GM21360 (cell line): ENCODE measurements around the gene TAPBP.
"Not testable (repeated sequence)": the region's sequence is repeated elsewhere in the genome, so short reads cannot be mapped to it uniquely, and the experiment has no call there.

Source experiments
- ATAC-seq: cut with Tn5 transposase; IDR thresholded peaks from one replicate; pipeline ENCODE4 v1.9.1; 2021; ENCODE audit warnings: mild to moderate bottlenecking, moderate library complexity; ENCODE audit not compliant: unreplicated experiment

The TAPBP gene

DNA sequence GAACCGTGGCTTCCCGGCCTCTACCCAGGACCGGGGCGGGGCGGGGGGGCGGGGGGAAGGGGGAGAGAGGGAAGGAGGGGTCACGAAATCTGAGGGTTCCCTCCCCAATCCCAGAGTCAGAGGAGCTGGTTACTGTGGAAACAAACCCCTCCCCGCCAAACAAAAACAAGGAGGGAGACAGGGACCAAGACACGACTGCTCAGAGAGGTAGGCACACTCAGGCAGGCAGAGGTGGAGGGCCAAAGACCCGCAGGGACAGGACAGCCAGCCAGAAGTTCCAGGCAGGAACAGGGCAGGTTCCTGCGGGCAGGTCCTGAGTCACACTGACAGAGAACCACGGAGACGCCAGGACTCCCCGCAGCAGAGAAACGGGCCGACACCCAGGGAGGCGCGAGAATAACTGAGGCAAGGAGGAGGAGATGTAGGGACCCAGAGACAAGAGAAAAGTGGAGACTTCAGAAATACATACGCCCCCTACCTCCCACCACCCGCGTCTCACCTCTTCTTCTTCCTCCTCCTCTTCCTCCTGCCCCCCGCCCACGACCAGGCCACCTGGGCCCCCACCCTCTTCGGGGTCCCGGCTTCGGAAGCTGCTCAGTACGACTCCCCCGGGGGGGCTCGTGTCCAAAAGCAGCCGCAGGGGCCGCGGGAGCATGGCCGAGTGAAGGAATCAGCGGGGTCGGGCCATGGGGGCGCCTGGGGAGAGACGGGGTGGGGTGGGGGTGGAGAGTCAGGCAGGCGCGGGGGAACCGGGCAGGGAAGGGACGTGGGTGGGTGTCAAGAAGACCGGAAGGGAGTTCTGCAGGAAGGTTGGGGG is 15.7 kb downstream of the TAPBP start:
- ATAC-seq = no peak

DNA sequence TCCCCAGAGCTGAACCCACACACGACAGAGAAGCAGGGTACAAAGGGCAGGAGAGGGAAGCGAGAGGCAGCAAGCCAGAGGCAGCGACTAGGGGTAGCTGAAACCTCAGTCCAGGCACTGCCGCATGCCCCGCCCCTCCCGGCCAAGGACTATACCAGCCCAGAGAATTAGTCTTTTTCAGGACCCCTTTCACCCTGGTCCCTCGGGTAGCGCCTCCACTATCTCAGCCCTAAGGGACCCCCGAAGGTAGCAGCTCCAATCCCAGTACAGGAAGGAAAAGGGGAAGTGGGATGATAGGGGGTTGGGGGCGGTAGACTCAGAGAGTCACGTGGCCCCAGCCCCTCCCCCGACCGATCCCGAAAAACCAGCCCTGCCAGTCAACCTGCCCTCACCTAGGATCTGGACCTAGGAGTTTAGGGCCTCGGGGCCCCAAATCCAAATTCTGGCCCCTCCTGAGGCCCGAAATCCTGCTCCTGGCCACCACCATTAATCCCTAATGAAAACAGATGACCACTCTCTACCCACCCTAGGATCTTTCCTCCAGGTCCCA is 16.4 kb downstream of the TAPBP start:
- ATAC-seq = no peak

DNA sequence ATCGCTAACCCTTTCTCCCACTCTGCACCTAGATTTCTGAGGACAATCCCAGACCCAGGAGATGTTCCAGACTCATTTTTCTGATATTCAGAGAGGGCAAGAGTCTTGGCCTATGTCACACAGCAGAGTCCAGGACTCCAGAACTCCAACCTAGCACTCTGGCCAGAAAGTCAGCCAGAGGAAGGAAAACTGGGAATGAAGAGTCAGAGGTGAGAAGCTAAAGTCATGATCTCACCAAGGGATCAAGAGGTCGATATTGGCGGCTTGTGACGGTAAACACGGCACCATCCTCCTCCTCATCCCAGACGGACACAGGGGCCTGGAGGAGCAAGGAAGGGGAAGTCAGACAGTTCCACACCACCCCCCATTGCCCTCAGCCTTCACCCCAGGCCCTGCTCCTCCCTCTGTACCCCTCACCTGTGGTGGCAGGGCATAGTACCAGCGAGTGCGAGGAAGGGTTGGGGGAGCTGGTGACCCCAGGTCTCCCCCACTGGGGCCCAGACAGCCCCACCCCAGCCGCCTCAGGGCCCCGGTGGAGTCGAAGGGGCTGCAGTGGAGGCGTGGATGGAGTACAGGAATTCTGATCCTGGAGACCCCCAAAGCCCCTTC is 17.0 kb downstream of the TAPBP start:
- ATAC-seq = no peak

DNA sequence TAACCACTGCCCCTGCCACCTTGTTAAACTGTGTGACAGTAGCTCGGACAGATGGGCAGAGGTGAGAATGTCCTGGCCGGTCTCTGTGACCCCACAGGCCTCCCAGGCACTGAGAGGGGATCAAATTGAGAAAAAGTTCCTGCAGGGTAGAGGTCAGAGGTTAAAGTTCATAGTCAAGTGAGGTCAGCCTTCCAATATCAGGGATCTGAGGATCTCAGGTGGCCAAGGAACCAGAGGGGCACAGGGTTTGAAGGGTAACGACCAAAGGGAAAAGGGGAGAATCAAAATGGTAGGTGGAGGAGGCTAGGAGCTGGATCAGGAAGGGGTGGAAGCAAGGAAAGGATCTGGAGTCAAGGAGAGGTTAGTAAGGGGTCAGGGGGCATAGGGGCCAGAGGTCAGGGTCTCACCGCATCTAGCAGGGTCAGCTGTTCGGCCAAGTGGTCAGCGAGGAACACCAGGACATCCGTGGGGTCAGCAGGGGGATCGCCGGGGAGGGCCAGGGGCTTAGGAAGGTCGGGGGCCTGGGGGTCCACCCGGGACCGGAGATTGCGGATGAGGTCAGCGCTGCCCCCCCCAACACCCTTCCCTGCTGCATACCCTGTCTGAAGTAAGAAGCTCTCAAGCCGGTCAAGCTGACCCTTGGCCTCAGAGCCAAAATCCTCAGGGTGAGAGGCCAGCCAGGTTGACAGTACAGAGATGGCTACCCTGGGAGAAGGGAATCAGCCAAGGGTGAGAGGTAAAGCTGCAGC is 18.1 kb downstream of the TAPBP start:
- no peak for ATAC-seq

DNA sequence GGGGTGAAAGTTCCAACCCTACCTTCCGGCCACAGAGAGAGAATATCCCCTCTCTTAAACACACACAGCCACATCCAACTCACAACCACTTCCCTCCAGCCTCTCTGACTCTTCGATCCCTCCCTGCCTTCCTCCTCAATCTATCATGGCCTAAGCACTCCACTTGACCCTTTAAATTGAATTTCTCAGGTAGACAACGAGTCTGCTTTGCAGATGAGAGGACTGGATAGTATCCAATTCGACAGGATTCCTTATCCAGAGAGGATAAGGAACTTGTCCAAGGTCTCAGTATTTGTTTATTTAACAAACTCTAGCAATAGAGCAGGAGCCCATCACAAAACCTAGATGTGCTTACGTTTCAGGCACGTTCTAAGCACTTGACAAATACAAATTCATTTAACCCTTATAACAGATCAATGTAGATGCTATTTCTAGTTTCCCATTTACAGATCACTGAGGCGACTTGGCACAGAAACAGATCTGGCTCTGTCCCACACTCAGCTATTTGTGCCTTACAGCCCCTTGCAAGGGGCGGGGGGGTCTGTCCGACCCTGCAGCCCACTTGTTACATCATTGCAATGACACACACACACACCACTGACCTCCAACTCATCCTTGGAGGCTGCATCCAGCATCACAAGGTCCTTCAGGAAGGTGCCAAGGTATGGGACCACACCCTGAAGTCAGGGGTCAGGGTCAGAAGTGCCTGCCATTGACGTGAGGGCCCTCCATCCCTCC is 19.6 kb downstream of the TAPBP start:
- no peak for ATAC-seq

DNA sequence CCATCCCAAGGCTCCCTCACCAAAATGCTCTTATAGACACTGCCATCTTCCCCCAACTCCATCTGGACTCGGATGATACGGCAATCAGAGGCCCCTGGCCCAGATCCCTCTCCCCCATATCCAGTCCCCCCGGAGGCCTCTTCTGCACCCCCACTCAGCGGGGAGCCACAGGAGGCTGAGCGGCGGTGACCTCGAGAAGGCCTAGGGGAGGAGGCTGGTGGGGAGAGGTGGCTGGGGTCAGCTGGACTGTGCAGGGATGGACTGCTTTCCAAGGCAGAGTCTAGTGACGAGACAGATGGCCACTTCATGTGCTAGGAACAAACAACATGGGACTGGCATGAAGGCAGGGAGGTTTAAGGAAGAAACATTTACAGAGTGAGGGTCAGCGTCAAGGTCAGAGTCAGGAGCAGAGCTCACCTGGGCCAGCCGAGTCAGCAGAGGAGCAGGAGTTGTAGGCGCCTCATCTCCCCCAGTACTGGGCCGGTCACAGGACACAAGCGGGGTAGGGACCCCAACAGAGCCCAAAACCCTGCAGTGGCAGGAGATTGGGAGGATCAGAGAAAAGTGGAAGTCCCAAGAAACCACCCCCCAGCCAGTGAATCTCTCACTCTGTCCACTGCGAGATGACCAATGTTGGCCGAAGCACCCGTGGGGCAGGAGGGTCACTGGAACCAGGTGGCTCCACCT is 20.7 kb downstream of the TAPBP start:
- ATAC-seq = no peak

DNA sequence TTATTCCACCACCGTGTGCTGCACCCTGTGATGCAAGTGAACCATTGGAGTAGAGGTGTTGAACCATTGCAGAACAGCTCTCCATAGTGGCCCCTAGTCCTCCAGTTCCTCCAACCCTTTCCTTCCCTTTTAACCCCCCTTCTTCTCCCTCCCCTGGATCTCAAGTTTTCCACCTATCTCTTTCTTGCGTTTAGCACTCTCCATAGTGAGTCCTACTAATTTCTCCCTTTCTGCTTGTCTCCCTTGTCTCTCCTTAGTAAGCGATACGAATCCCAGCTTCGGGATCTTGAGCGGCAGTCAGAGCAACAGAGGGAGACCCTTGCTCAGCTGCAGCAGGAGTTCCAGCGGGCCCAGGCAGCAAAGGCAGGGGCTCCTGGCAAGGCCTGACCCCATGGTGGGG is 23.4 kb downstream of the TAPBP start:
- no peak for ATAC-seq

DNA sequence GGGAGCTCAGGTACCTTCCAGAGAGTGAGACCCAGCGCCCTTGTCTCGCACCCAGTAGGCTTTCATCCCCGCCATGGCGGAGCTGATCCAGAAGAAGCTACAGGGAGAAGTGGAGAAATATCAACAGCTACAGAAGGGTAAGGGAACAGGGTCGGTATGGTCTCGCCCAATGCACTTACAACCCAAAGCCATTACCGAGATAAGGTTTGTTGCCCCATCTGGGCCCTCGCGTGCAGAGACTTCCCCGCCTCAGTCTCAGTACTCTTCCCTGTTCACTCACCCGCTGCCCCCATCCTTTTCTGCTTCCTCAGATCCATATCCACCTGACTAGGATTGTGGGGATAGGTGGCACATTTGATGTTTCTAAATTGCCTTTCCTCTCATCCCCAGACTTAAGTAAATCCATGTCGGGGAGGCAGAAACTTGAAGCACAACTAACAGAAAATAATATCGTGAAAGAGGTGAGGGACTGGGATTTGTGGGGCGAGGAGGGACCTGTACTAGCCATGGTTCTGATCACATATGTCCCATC is 24.0 kb downstream of the TAPBP start:
- no peak for ATAC-seq

DNA sequence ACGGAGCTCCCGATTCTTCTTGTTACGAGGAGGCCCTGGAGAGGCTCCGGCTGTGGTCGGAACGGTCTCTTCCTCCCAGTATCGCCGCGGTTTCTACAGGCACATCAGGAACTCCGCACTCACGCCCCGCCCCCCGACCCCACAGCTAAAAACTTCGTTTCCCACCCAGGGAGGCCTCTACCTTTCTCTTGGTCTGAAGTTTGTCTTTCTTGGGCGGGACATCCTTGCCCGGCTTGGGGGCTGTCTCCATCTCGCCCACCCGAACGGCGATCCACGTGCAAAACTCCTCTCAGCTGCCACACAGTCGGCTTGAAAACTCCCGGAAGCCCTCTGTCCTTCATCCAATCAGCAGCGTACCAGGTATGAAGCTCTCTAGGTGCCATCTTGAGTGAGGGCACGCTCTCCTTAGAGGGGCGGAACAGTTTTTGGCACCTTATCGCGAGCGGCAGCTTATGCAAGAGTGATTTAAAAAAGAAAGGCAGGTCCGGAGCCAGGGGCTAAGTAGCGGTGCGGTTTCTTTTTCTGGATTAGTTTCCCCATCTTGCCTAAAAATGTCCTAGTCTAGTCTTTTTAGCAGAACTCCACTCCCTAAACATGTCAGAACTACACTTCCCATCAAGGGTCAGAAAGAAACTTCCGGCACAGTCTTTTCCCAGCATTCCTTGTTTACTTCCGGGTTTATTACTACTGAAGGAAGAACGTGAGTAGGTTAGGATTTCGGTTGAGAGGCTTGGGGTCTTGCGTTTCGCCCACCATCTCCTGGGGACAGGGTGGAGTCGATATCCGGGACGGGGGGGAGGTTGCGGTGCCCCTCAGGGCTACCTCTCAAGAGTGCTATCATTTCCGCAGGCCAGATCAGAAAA is 24.7 kb downstream of the TAPBP start, which contains the start of the genes PFDN6 and WDR46:
Gene PFDN6 (plus strand): TSS at position 681 of the 863 bp plus-strand sequence. CDS start 256 bp downstream, outside the sequence.
Gene WDR46 (minus strand): TSS at position 319 of the 863 bp plus-strand sequence. CDS start 69 bp downstream, at position 250.
- peak; percentile 69 for ATAC-seq

DNA sequence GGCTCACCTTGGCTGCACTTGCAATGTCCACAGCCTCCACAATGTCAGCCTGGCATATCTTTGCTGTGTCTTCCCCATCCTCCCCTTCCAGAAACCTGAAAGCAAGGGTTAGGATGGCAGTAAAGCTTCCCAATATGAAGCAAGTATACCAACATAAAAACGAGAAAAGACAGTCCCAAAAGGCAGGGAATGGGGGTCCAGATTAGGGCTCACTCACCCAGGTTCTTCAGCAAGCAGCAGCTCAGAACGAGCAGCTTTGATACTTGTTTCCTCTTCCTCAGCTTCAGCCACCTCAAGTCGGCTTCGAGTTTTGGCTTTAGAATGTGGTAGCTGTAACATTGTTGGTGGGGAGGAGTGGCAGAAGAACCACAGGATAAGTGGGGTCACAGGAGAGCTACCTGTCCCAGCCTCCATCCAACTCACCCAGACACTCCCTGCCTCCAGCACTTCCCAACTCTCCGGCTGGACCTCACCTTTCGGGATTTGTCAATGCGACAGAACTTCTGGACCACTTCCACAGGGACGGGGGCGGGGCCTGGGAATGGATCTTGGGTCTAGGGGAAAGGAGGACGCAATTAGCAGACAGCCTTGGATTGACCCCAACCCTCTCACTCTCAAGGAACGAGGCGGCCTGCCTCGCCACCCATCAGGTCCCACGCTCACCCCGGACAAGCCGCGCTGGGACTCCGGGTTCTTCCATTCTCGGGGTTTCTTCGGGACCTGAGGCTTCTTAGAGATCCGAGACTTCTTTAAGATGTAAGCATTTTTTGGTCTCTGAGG is 25.5 kb downstream of the TAPBP start:
- ATAC-seq = no peak

DNA sequence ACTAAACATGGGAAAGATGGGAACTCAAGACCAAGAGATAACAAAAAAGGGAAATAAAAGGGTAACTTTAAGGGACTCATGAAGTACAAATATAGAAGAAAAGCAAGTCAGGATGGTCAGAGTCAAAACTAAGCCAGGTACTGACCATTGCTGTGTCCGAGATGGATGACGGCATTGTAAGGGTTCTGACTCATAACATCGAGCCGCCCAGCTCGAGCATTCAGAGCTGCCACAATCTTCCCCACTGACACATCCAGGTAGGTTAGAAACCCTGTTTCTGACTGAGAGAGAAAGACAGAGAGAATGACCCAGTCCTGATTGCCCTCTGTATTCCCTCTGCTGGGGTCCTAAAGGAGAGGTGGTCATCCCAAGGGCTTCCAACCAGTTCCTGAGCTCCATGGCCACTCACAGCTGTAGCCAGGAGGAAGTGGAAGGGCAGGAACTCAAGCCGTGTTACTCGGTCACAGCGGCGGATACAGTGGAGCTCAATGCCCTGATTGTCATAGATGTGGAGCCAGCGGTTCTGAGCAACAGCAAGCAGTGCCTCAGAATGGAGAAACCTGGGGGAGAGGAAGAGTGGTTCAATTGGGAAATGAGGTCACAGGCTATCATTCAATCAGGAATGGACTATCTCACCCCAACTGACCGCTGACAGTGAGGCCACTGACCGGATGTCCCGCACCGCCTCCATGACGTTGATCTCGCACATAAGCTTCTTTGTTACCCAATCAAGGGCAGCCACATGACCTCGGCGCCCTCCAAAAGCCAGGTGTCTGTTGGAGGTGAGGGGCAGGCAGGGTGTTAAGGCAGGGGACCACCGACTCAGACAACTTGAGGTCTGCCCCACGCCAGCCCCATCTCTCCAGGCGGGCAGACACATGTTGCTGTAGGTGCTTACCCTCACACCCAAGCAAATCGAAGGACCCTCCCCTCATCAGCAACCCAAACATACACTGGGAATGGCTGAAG is 26.6 kb downstream of the TAPBP start:
- no peak for ATAC-seq

DNA sequence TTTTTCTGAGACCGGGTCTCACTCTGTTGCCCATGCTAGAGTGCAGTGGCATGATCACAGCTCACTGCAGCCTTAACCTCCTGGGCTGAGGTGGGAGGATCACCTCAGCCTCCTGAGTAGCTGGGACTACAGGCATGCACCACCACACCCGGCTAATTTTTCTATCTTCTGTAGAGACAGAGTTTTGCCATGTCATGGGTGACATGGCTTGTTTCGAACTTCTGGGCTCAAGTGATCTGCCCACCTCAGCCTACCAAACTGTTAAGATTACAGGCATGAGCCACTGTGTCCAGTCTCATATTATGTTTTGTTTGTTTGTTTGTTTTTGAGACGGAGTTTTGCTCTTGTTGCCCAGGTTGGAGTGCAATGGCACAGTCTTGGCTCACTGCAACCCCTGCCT is 28.7 kb downstream of the TAPBP start:
- ATAC-seq = not testable (repeated sequence)

DNA sequence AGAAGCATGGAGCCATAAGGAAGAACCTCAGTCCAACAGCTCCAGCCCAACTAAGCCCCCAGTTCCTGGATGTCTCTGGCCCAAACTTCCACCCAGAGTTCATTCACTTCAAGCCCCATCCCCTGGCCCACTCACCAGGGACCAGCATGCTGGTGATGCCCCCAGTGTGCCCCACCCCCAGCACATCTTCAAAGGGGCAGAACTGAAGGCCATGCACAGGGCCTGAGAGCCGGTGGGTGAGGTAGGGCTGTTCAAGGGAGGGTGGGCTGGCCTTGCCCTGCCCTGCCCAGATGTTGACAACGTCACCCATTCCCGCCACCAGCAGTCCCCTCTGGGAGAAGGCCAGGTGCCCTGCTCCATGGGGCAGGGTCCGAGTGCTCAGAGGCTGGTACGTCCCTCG is 33.3 kb downstream of the TAPBP start:
- ATAC-seq = no peak

DNA sequence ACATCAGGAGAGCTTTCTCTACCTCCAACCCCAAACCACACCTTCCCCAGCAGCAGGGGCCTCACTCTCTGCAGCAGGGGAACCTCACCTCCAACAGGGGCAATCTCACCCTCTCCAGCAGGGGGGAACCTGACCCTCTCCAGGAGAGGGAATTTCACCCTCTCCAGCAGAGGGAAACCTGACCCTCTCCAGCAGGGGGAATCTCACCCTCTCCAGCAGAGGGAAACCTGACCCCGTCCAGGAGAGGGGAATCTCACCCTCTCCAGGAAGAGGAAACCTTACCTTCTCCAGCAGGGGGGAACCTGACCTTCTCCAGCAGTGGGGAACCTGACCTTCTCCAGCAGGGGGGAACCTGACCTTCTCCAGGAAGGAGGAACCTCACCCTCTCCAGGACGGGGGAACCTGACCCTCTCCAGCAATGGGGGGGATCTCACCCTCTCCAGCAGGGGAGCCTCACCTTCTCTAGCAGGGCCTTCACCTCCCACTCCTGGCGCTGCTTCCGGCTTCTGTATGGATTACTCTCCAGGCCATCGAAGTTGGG is 33.8 kb downstream of the TAPBP start:
- no peak for ATAC-seq

DNA sequence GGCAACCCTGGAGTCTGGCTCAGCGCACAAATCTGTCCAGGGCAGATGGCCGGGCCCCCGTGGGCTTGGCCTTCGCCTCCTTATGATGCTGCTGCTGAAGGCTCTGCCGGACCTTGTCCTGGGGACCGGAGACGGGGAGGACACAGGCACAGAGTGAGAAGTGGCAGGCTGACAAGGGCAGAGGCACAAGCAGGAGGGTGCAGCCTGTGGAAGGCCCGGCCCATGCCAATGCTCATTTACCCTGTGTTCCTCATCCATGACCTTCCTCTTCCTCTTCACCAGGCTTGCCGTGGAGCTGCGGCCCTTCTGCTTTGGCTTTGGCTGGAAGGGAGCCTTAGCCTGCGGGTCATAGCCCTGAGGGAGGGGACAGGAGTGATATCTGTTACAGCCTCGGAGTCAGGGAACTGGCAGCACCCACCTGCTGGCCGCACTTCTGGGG is 34.6 kb downstream of the TAPBP start:
- no peak for ATAC-seq

DNA sequence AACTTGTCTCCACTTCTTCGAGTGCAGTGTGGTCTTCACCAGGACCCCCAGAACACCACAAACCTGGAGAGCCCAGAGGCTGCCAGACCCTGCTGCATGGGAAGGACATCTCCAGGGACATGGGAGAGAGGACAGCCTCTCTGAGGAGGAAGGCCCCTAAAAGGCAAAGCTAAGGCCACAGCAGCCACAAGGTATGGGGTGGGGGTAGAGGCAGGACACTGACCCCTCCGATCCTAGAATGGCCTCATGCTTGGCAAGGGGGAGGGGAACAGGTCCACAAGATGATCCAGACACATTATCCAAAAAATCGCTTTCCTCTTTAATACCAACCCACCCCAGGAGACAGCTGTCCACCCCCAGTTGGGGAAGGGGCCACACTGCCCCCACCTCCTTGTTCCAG is 35.1 kb downstream of the TAPBP start:
- ATAC-seq = no peak

DNA sequence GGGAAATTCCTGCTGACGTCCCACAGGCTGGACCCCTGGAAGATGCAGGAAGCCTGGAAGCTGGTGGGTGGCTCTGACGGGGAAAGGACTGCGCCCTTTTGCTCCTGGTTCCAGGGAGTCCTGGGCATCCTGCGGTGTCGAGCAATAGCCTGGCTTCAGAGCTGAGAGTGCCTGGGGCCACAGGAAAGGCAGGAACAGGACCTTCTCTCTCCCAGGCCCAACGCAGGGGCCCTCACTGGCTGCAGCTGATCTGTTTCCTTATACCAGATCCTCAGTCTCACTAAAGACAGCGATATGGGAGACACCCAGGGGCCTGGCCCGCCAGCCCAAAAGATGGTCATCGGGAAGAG is 35.5 kb downstream of the TAPBP start:
- no peak for ATAC-seq
